GM20000 (cell line): Measurements from ENCODE around the gene TECR.

Source experiments
- DNase-seq: peaks from one replicate; pipeline ENCODE4 v3.0.0; 2012; ENCODE audit warnings: low spot score
- CTCF ChIP-seq: IDR thresholded peaks from 2 replicates; pipeline ENCODE4 v1.5.1; 2012; ENCODE audit warnings: mild to moderate bottlenecking, control low read depth; ENCODE audit errors: extremely low read depth, missing control alignments

The TECR gene

GRCh38 chr19:14553042-14553938 is 23.9 kb downstream of the TECR start:
- no peak for DNase-seq
- no peak for TF ChIP-seq CTCF

- no peak for DNase-seq
- no peak for TF ChIP-seq CTCF
These were observed 24.5 kb downstream of the TECR start for GRCh38 chr19:14553939-14554243.

- no peak for DNase-seq
- no peak for TF ChIP-seq CTCF
These were observed 25.0 kb downstream of the TECR start for GRCh38 chr19:14554382-14554812.

- no peak for DNase-seq
- no peak for TF ChIP-seq CTCF
These were observed 26.7 kb downstream of the TECR start for GRCh38 chr19:14555918-14556661.

- peak; percentile 91 for TF ChIP-seq CTCF
- peak; percentile 90 for DNase-seq
These were observed 27.3 kb downstream of the TECR start for GRCh38 chr19:14556662-14557188.

- no peak for TF ChIP-seq CTCF
- DNase-seq = no peak
These were observed 29.1 kb downstream of the TECR start for GRCh38 chr19:14558370-14559066.
